ENCODE data around the gene CNOT11.

The CNOT11 gene

GRCh38 chr2:101274142-101274541 lies 21.5 kb downstream of the CNOT11 start:
- no peak for DNase-seq (ENCODE audit: low read depth in 3 of 3, low spot score in 1 of 3)

GRCh38 chr2:101277111-101277510 lies 24.4 kb downstream of the CNOT11 start:
- no peak for DNase-seq (ENCODE audit: low read depth in 3 of 3, low spot score in 1 of 3)

DNA sequence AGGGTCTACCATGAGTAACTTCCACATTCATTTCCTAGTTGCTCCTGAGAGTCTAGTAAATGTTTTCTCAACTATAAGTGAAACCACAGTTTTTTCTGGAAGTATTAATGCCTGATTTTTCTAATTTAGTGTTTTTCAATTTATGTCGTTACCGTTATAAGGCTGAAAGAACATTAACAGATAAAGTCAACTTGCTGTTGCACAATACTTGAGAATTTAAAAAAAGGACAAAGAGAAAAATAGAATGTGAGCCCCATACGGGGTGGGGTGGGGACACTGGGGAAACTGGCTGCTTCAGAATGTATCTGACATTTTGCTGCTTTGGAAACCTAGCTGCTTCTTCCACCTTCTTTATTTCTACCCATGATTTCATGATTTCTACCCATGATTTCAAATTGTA lies 26.2 kb downstream of the CNOT11 start:
- no peak for DNase-seq (ENCODE audit: low read depth in 3 of 3, low spot score in 1 of 3)

GRCh38 chr2:101281482-101281881 lies 28.8 kb downstream of the CNOT11 start:
- no peak for DNase-seq (ENCODE audit: low read depth in 3 of 3, low spot score in 1 of 3)

DNA sequence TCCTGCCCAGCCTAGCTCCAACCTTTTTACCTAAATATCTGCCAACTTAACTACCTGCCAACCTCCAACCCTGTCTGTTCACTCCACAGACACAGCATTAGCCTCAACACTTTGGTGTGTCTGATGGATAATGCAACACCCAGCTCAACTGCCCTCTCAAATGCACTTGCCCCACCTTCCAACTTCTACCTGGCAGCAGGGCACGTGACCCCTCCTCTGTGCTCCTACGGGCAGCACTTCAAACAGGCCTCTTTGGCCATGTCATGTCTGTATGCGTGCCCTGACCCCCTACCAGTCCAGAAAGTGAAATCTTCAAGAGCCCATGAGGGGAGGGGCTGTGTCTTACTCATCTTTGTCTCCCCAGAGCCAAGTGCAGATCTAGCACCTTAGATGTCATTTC lies 30.3 kb downstream of the CNOT11 start:
- no peak for DNase-seq (ENCODE audit: low read depth in 3 of 3, low spot score in 1 of 3)

DNA sequence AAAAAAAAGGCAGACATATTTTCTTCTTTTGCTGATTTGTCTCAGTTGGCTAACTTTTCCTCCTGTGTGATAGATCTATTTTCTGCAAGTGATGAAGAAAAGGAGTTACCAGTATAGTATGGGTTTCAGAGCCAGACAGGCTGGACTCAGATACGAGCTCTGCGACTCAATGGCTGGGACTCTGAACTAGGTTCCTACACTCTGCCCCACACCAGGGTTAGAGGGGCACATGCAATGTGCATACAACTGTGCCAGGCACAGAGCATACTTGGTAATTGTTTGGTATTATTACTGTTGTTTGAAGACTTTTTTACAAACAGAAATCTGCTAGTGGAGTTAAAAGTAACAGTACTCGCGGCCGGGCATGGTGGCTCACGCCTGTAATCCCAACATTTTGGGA lies 34.0 kb downstream of the CNOT11 start:
- no peak for DNase-seq (ENCODE audit: low read depth in 3 of 3, low spot score in 1 of 3)

DNA sequence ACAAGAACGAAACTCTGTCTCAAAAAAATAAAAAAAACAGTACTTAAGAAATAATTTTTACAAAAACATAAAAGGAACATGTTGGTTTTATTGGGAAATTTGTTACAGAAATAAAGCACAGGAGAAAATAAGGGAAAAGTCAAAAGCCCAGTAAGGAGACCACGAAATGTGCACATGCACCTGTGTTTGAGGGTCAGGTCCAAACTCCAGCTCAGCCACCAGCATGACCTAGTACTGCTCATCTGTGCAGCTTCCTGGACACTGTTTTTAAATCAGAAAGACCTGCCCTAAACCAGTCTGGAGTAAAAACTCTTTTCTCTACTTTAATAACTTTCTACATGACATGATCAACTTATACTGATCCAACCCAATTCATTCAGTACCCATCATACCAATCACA lies 34.6 kb downstream of the CNOT11 start:
- no peak for DNase-seq (ENCODE audit: low read depth in 3 of 3, low spot score in 1 of 3)

- DNase-seq (ENCODE audit: low read depth in 3 of 3, low spot score in 1 of 3) = no peak
These were observed 38.0 kb downstream of the CNOT11 start for GRCh38 chr2:101290711-101291110.

DNA sequence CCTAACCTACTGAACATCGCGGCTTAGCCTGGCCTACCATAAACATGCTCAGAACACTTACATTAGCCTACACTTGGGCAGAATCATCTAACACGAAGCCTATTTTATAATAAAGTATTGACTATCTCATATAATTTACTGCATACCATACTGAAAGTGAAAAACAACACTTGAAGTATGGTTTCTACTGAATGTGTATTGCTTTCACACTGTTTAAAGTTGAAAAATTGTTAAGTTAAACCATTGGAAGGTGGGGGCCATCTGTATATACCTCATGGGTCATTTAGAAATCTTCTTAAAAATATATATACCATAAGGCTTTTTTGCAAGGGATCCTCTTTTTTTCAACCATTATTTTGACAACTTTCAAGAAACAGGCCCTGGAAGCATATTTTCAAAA lies 39.3 kb downstream of the CNOT11 start:
- DNase-seq (ENCODE audit: low read depth in 3 of 3, low spot score in 1 of 3) = no peak

- DNase-seq (ENCODE audit: low read depth in 3 of 3, low spot score in 1 of 3) = no peak
These were observed 40.9 kb downstream of the CNOT11 start for GRCh38 chr2:101293544-101293943.

DNA sequence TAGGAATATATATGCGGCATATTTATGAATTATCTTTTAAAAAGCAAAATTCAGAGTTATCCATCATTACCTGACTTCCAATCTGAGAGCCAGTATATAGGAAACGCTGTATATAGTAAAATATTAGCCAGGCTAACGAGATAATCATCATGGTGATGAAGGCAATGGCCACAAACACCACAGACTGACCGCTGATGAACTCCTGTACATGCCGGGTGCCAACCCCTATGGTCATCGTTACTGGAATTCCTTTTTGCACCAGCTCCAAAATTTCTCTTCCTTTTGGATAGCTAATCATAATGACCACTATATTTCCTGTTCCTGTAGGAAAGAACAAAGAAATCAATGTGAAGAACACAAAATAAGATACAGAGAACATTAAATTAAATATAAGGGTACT lies 42.2 kb downstream of the CNOT11 start:
- DNase-seq (ENCODE audit: low read depth in 3 of 3, low spot score in 1 of 3) = no peak

DNA sequence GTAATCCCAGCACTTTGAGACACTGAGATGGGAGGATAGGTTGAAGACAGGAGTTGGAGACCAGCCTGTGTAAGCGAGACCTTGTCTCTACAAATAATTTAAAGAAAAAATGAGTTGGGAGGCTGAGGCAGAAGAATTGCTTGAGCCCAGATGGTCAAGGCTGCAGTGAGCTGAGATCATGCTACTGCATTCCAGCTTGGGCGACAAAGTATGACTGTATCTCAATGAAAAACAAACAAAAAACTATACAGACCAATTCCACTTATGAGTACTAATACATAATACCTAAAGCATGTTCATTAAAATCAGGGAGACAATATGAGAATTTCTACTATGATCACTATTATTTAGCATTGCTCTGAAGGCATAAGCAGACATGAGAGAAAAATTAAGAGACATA lies 43.2 kb downstream of the CNOT11 start:
- DNase-seq (ENCODE audit: low read depth in 3 of 3, low spot score in 1 of 3) = no peak

GRCh38 chr2:101296371-101296770 lies 43.7 kb downstream of the CNOT11 start:
- no peak for DNase-seq (ENCODE audit: low read depth in 3 of 3, low spot score in 1 of 3)

DNA sequence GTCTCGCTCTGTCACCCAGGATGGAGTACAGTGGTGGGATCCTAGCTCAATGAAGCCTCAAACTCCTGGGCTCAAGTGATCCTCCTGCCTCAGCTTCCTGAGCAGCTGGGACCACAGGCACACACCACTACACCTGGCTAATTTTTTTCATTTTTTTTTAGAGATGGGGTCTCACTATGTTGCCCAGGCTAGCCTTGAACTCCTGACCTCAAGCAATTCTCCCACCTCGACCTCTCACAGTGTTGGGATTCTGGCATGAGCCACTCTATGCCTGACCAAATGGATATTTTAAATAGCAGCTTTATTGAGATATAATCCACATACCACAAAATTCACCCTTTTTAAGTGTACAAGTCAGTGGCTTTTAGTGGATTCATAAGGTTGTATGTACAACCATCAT lies 44.7 kb downstream of the CNOT11 start:
- no peak for DNase-seq (ENCODE audit: low read depth in 3 of 3, low spot score in 1 of 3)

DNA sequence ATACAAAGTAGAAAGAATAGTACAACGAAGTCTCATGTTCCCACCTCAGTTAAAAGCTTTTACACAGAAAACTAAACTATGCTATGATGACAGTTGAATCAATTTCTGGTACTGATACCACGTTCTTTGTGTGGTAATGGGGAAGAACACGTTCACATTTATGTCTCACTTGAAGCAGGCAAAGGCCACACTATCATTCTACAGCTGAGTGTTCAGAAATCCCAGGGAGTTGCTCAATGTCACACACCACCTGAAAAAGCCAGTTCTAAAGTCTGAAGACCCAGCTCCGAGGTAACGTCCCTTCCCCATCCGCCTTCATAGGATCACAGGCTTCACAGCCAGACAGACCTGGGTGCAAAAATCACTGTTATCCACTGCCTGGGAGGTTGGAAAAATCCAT lies 46.9 kb downstream of the CNOT11 start:
- DNase-seq (ENCODE audit: low read depth in 3 of 3, low spot score in 1 of 3) = no peak

- no peak for DNase-seq (ENCODE audit: low read depth in 3 of 3, low spot score in 1 of 3)
These were observed 47.5 kb downstream of the CNOT11 start for GRCh38 chr2:101300164-101300563.

DNA sequence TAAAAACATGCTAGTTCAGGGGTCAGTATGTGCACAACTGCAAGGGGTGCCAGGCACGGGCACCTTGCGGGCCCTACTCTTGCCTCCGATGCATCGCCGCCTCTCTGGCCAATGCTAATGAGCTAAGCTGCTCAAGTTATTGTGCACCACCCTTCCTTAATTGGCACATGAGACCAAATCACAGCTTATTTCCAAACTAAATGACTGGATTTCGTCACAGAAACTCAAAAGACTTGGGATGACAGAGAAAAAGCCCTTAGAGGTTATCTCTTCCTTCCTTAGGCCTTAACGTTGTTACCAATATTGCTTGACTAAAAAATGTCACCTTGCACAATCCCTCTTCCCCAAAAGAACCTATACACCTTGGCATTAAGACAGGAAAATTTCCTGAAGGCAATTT lies 48.1 kb downstream of the CNOT11 start:
- DNase-seq (ENCODE audit: low read depth in 3 of 3, low spot score in 1 of 3) = no peak

DNA sequence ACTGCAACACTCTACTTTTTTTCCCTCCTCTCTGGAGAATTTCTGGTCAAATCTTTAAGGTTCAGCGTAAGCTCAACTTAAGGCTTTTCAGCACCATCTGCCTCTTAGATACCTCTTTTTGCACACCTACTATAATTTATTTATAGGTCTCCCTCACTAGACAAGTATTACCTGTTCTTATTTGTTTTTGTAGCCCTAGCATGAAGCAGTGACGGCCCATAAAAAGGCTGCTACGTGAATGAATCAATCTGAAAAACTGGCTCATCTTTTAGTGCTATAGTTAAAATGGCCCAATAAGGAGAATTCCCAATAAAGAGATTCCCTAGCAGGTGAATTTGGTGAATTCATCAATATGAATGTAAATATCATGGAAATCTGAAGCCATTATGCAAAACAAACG lies 49.3 kb downstream of the CNOT11 start:
- DNase-seq (ENCODE audit: low read depth in 3 of 3, low spot score in 1 of 3) = no peak

- no peak for DNase-seq (ENCODE audit: low read depth in 3 of 3, low spot score in 1 of 3)
These were observed 51.0 kb downstream of the CNOT11 start for GRCh38 chr2:101303688-101304087.

- no peak for DNase-seq (ENCODE audit: low read depth in 3 of 3, low spot score in 1 of 3)
These were observed 52.3 kb downstream of the CNOT11 start for GRCh38 chr2:101305035-101305434.

GRCh38 chr2:101305492-101306078 lies 52.9 kb downstream of the CNOT11 start:
- no peak for DNase-seq (ENCODE audit: low read depth in 3 of 3, low spot score in 1 of 3)

GRCh38 chr2:101306410-101306809 lies 53.7 kb downstream of the CNOT11 start:
- no peak for DNase-seq (ENCODE audit: low read depth in 3 of 3, low spot score in 1 of 3)

DNA sequence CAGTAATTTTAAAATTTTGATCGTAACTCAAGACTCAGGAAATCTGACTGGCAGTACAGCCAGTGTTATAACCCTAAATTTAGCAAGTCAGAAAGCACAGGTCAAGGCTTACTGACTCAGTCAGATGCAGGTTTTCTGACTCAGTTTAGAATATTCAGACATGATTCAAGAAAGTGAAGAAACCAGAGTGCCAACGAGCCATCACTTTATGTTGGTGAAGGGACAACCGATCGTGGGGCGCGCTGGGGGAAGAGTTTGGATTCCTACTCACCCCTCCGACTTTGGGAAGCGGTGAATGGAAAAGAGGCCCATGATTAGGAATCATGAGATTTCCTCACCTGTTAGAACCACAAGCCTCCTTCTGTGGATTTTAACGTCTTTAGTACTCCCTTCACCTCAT lies 54.8 kb downstream of the CNOT11 start:
- DNase-seq (ENCODE audit: low read depth in 3 of 3, low spot score in 1 of 3) = no peak

GRCh38 chr2:101307950-101308431 lies 55.3 kb downstream of the CNOT11 start:
- DNase-seq (ENCODE audit: low read depth in 3 of 3, low spot score in 1 of 3) = no peak
